ENCODE data around the gene RIC8A.

RIC8A gene

DNA sequence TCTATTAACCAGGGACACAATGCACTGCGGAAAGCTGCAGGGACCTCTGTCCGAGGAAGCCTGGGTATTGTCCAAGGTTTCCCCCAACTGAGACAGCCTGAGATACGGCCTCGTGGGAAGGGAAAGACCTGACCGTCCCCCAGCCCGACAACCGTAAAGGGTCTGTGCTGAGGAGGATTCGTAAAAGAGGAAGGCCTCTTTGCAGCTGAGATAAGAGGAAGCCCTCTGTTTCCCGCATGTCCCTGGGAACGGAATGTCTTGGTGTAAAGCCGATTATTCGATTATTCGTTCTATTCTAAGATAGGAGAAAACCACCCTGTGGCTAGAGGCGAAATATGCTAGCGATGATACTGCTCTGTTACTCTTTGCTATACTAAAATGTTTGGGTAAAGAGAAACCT, 5.5 kb upstream of the RIC8A start:
- DNase-seq (ENCODE audit: low read depth, low spot score) = no peak
- no peak overlapping the region for H3K4me3 ChIP-seq (ENCODE audit: low read depth, low read length)
- no peak for TF ChIP-seq CTCF (IDR thresholded peaks at IDR 0.05; ENCODE audit: low read depth, low read length)
- in situ Hi-C loops (cut with HindIII; ENCODE audit: low sequenced_read_pairs) = no loop called here

DNA sequence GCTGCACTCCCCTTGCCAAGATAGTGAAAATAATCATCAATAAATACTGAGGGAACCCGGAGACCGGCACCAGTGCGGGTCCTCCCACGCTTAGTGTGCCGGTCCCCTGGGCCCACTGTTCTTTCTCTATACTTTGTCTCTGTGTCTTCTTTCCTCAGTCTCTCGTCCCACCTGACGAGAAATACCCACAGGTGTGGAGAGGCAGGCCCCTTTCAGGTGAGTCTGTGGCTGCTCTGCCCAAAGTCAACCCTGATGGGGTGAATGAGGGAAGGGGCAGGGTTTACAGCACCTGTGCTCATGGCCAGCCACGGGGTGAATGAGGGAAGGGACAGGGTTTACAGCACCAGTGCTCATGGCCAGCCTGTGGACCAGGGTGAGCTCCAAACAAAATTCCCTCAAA, 5.0 kb upstream of the RIC8A start:
- in situ Hi-C loops (cut with HindIII; ENCODE audit: low sequenced_read_pairs) = no loop called here
- H3K4me3 ChIP-seq (ENCODE audit: low read depth, low read length) = no peak overlapping the region
- DNase-seq (ENCODE audit: low read depth, low spot score) = no peak
- TF ChIP-seq CTCF (IDR thresholded peaks at IDR 0.05; ENCODE audit: low read depth, low read length) = no peak

GRCh38 chr11:203056-203944, 4.2 kb upstream of the RIC8A start:
- no peak for DNase-seq (ENCODE audit: low read depth, low spot score)
- in situ Hi-C loops (cut with HindIII; ENCODE audit: low sequenced_read_pairs) = no loop called here
- no peak for TF ChIP-seq CTCF (IDR thresholded peaks at IDR 0.05; ENCODE audit: low read depth, low read length)
- no peak overlapping the region for H3K4me3 ChIP-seq (ENCODE audit: low read depth, low read length)

DNA sequence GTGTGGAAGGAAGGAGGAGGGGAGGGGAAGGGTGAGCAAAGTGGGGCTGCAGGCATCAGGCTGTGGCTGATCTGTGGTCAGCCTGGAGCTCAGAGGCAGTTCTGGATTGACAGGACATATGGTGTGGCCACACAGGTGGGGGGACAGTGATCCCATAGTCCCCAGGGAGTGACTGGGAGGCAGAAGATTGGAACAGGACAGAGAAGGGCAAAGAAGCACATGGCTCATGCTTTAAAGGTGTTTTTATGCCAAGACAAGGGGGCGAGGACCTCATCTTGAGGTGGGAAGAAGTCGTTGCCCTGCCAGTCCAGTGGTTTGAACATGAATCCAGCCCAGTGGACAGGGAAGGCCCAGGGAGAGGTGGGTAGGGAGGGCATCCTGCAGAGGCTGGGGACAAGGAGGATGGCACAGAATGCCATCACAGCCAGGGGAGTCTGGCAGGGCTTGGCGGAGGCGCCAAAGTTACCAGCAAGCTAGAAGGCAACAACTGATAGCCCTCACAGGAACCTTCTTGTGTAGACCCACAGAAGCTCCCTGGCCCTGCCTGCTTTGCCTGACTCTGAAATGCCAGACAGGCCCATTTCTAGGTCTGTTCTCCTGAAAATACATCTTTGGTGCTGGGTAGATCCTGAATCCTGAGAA, 3.4 kb upstream of the RIC8A start:
- TF ChIP-seq CTCF (IDR thresholded peaks at IDR 0.05; ENCODE audit: low read depth, low read length) = no peak
- in situ Hi-C loops (cut with HindIII; ENCODE audit: low sequenced_read_pairs) = no loop called here
- H3K4me3 ChIP-seq (ENCODE audit: low read depth, low read length) = no peak overlapping the region
- no peak for DNase-seq (ENCODE audit: low read depth, low spot score)

- TF ChIP-seq CTCF (IDR thresholded peaks at IDR 0.05; ENCODE audit: low read depth, low read length) = no peak
- DNase-seq (ENCODE audit: low read depth, low spot score) = no peak
- in situ Hi-C loops (cut with HindIII; ENCODE audit: low sequenced_read_pairs) = no loop called here
- H3K4me3 ChIP-seq (ENCODE audit: low read depth, low read length) = no peak overlapping the region
These were observed 2.9 kb upstream of the RIC8A start for GRCh38 chr11:204587-205109.

DNA sequence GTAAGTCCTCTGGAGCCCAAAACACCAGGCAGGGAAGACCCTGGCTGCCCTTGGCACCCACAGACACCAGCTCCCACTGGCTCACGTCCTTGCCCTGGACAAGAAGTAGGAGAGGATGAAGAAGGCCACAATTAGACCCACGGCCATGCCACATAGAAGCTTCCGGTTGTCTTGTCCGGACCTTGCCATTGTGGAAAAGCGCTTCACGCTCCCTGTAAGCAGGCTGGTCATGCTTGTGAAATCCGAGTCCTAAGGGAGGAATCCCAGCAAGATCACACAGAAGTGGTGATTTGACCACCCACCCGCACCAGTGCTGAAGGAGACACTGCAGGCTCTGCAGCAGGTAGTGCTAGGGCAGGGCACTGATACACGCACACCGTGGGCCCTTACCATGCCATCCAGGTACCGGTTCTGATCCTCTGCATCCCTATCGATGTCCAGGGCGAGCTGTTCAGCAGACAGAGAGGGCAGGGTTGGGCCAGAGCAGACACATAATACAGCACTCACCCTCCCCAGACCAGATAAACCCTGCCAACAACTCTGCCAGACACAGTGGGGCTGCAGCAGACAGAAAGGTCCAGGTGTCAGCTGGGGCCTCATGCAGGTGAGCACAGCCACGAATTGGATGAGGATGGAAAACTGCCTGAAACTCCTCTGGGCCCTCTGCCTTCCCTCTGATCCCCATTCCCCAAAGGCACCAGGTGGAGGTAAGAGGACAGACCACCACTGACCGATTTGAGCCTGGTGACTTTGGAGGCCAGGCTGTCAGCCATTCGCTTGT, 2.1 kb upstream of the RIC8A start:
- H3K4me3 ChIP-seq (ENCODE audit: low read depth, low read length) = no peak overlapping the region
- TF ChIP-seq CTCF (IDR thresholded peaks at IDR 0.05; ENCODE audit: low read depth, low read length) = no peak
- in situ Hi-C loops (cut with HindIII; ENCODE audit: low sequenced_read_pairs) = no loop called here
- no peak for DNase-seq (ENCODE audit: low read depth, low spot score)
